MM.1S (cell line): ENCODE data around the gene MAPKAP1.

Experiments
- DNase-seq: peaks from one replicate; pipeline ENCODE4 v3.0.0-alpha.2; 2015
- H2AFZ ChIP-seq: fragments of 300-600 bp; sonication (generic); 2 replicates; pipeline ENCODE4 v1.6.0; 2016; ENCODE audit warnings: antibody characterized with exemption, low read length
- H3F3A ChIP-seq: fragments of 300-600 bp; sonication (generic); 2 replicates; pipeline ENCODE4 v1.6.1; 2016; ENCODE audit warnings: mild to moderate bottlenecking, antibody characterized with exemption, low read length, moderate library complexity, mixed read lengths; ENCODE audit not compliant: insufficient read depth
- H3K27ac ChIP-seq: fragments of 300-600 bp; sonication (generic); 2 replicates; pipeline ENCODE4 v1.5.1; 2016; ENCODE audit warnings: mild to moderate bottlenecking, low read length
- H3K27me3 ChIP-seq: fragments of 300-600 bp; sonication (generic); replicated peaks from 2 replicates; pipeline ENCODE4 v1.6.0; 2016; ENCODE audit warnings: low read length; ENCODE audit not compliant: insufficient read depth
- H3K36me3 ChIP-seq: fragments of 300-600 bp; sonication (generic); replicated peaks from 2 replicates; pipeline ENCODE4 v1.6.1; 2016; ENCODE audit warnings: mild to moderate bottlenecking, low read length, mixed read lengths; ENCODE audit not compliant: insufficient read depth
- H3K4me1 ChIP-seq: fragments of 300-600 bp; sonication (generic); 2 replicates; pipeline ENCODE4 v1.6.1; 2016; ENCODE audit warnings: low read length, mixed read lengths
- H3K4me2 ChIP-seq: fragments of 300-600 bp; sonication (generic); 2 replicates; pipeline ENCODE4 v1.6.0; 2016; ENCODE audit warnings: low read depth, low read length
- H3K4me3 ChIP-seq: fragments of 300-600 bp; sonication (generic); 2 replicates; pipeline ENCODE4 v1.5.1; 2016; ENCODE audit warnings: low read length, mixed read lengths
- H3K79me2 ChIP-seq: fragments of 300-600 bp; sonication (generic); 2 replicates; pipeline ENCODE4 v1.6.1; 2016; ENCODE audit warnings: mixed run types, low read length, mixed read lengths
- H3K9ac ChIP-seq: fragments of 300-600 bp; sonication (generic); 2 replicates; pipeline ENCODE4 v1.6.1; 2016; ENCODE audit warnings: low read length, mixed read lengths
- H3K9me2 ChIP-seq: fragments of 300-600 bp; sonication (generic); replicated peaks from 2 replicates; pipeline ENCODE4 v1.6.1; 2016; ENCODE audit warnings: mild to moderate bottlenecking, low read length, mixed read lengths; ENCODE audit not compliant: insufficient read depth
- H3K9me3 ChIP-seq: fragments of 300-600 bp; sonication (generic); replicated peaks from 2 replicates; pipeline ENCODE4 v1.6.1; 2016; ENCODE audit warnings: mild to moderate bottlenecking, low read length, mixed read lengths; ENCODE audit not compliant: insufficient read depth
- H4K20me1 ChIP-seq: fragments of 300-600 bp; sonication (generic); 2 replicates; pipeline ENCODE4 v1.6.1; 2016; ENCODE audit warnings: mild to moderate bottlenecking, low read length, moderate library complexity, mixed read lengths; ENCODE audit not compliant: insufficient read depth
- CTCF ChIP-seq: fragments of 300-600 bp; sonication (generic); IDR thresholded peaks from 2 replicates; pipeline ENCODE4 v1.5.1; 2016; ENCODE audit warnings: antibody characterized with exemption, low read length, mixed read lengths
- EZH2 ChIP-seq: fragments of 300-600 bp; sonication (generic); optimal IDR thresholded peaks from 2 replicates; pipeline ENCODE3; 2017; ENCODE audit warnings: low read depth, mild to moderate bottlenecking, antibody characterized with exemption, low read length, mixed read lengths
- EZH2phosphoT487 ChIP-seq: fragments of 300-600 bp; sonication (generic); IDR thresholded peaks from 2 replicates; pipeline ENCODE4 v1.6.1; 2018; ENCODE audit warnings: antibody characterized with exemption, low read length

Gene MAPKAP1

GRCh38 chr9:125415583-125416460 is 291.2 kb downstream of the MAPKAP1 start:
- Histone ChIP-seq H4K20me1 (no peaks in the 10 kb centered on the region), H3K4me3 (no peak overlapping the region), H3K9ac (no peak overlapping the region), H3K79me2 (no peaks in the 10 kb centered on the region), H3K9me3 (no peaks in the 10 kb centered on the region), H3K27me3 (no peaks in the 10 kb centered on the region), H3K4me2 (no peak overlapping the region), H3K36me3 (no peaks in the 10 kb centered on the region), H3K9me2 (no peaks in the 10 kb centered on the region), H2AFZ (no peak overlapping the region), H3K4me1 (no peaks in the 10 kb centered on the region), H3K27ac (no peak overlapping the region), H3F3A (no peaks in the 10 kb centered on the region)
- DNase-seq, result no peak
- TF ChIP-seq EZH2 (no peak), EZH2phosphoT487 (no peak), CTCF (no peak)

GRCh38 chr9:125413579-125413978 is 293.4 kb downstream of the MAPKAP1 start:
- Histone ChIP-seq H3K27ac (no peak overlapping the region), H3K9me2 (no peaks in the 10 kb centered on the region), H3K4me2 (no peak overlapping the region), H3K27me3 (peaks cover 2% of the 10 kb centered on the region; the same call in 1 of the 2 replicates), H2AFZ (no peak overlapping the region), H3K4me1 (no peaks in the 10 kb centered on the region), H3K4me3 (no peak overlapping the region), H3K36me3 (no peaks in the 10 kb centered on the region), H3F3A (no peaks in the 10 kb centered on the region), H4K20me1 (no peaks in the 10 kb centered on the region), H3K9ac (no peak overlapping the region), H3K79me2 (no peaks in the 10 kb centered on the region), H3K9me3 (no peaks in the 10 kb centered on the region)
- TF ChIP-seq EZH2phosphoT487, result no peak
- TF ChIP-seq CTCF, result no peak
- no peak for TF ChIP-seq EZH2
- no peak for DNase-seq

DNA sequence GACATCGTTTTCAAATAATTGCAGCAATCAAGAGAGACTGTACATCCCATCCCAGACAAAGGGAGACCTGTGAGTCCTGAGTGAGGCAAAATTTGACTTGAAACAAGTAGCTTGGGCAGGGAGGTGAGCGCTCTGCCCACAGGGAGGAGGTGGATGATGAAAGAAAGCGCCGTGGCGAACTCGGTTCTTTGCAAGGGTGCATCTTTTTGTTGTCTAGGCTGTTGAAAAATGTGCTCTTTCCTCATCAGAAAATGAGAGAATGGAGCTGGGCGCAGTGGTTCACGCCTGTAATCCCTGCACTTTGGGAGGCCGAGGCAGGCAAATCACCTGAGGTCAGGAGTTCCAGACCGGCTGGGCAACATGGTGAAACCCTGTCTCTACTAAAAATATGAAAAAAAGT is 294.8 kb downstream of the MAPKAP1 start:
- Histone ChIP-seq H3K4me2 (no peak overlapping the region), H4K20me1 (no peaks in the 10 kb centered on the region), H2AFZ (no peak overlapping the region), H3K9ac (no peak overlapping the region), H3F3A (no peaks in the 10 kb centered on the region), H3K27ac (no peak overlapping the region), H3K27me3 (peaks cover 5% of the 10 kb centered on the region; the same call in 1 of the 2 replicates), H3K4me3 (no peak overlapping the region), H3K9me3 (no peaks in the 10 kb centered on the region), H3K79me2 (no peaks in the 10 kb centered on the region), H3K36me3 (no peaks in the 10 kb centered on the region), H3K4me1 (no peaks in the 10 kb centered on the region), H3K9me2 (no peaks in the 10 kb centered on the region)
- TF ChIP-seq CTCF, result no peak
- no peak for TF ChIP-seq EZH2phosphoT487
- TF ChIP-seq EZH2, result no peak
- DNase-seq, result no peak
